ENCODE data around the gene AIPL1.

The AIPL1 gene

GRCh38 chr17:6380915-6381438 lies 53.9 kb downstream of the AIPL1 start:
- in situ Hi-C loops (cut with HindIII; ENCODE audit: low sequenced_read_pairs) = no loop called here

- in situ Hi-C loops (cut with HindIII; ENCODE audit: low sequenced_read_pairs) = no loop called here
Observed at GRCh38 chr17:6377906-6378305, 57.0 kb downstream of the AIPL1 start.

GRCh38 chr17:6376931-6377361 lies 58.0 kb downstream of the AIPL1 start:
- in situ Hi-C loops (cut with HindIII; ENCODE audit: low sequenced_read_pairs) = no loop called here

- in situ Hi-C loops (cut with HindIII; ENCODE audit: low sequenced_read_pairs) = no loop called here
Observed at GRCh38 chr17:6374761-6375312, 60.1 kb downstream of the AIPL1 start.

- in situ Hi-C loops (cut with HindIII; ENCODE audit: low sequenced_read_pairs) = no loop called here
Observed at GRCh38 chr17:6374271-6374691, 60.6 kb downstream of the AIPL1 start.

Data from endothelial cell of hepatic sinusoid (primary cell).